HG03196 (cell line): ENCODE results near the gene FBN1.

Experiments used
- ATAC-seq: cut with Tn5 transposase; IDR thresholded peaks from one replicate; pipeline ENCODE4 v1.9.1; 2021; ENCODE audit not compliant: unreplicated experiment

Gene FBN1

DNA sequence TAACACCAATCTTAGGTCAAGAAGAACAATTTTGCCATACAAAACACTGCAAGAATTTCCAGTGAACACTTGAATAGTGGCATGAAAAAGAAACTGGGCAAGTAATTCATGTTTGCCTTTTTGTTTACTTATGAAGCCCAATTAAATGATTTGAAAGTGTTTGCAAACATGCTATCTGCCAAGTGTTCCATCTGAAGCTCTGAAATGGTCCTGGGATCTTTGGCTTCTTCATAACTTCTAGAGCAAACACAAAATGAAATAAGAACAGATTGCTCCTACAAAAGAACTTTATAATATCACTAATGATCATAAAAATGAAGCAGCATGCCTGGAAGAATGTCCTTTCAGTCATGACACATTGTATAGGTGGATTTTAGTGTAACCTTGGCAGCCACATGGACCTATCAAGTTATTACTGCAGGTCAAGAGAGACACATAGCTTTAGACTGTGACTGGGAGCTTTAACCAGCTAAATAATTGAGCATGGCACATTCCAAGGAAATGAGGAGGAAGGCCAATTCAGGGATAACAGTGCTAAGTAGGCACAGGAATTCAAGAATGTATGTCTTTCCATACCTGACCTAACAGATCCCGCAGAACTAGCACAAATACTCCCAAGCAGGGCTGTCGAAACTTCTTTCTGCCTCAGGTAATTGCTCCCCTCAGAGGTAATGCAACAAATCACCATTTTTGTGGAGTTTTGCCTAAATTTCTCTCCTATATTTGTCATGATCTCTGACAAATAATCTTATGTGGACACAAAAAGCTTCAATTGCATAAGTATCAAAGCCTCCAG, 169.7 kb downstream of the FBN1 start:
- no peak for ATAC-seq

- ATAC-seq, result no peak
These were observed 171.8 kb downstream of the FBN1 start for GRCh38 chr15:48473667-48474066.

DNA sequence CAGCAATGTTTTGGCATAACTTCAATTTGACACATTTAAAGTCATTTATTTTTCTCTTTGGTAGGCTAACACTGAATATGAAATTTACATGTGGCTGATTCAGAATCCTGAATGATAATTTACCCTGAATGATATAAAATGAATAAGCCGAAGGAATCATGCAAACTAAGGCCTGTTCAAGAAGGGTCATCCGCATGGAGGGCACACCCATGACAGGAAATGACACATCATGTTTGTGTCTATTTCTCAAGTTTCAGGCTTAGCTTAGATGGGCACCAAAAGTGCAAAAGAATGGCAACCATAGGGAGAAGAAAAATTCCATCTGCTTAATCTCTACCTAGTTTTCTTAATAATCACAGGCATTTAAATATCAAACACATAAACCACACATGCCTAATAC, 172.8 kb downstream of the FBN1 start:
- no peak for ATAC-seq

GRCh38 chr15:48471073-48471472, 174.4 kb downstream of the FBN1 start:
- ATAC-seq, result no peak

DNA sequence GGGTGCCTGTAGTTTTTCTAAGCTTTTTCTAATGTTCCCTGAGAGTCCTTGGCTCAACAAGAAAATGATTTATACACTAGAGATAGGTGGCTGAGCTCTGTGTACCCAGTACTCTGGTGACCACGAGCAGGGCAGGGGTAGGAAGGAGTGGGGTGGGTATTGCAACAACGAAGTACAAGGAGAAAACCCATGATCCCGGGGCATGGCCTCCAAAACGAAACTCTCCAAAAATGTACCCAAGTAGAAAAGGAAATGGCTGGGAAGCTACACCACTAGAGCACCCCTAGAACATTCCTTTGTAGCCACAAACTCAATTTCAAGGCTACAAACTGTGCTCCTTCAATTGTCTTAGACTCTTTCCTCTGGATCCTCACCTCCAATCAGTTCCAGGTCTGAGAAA, 175.4 kb downstream of the FBN1 start:
- no peak for ATAC-seq

GRCh38 chr15:48469681-48470080, 175.8 kb downstream of the FBN1 start:
- ATAC-seq, result no peak

- ATAC-seq, result no peak
These were observed 176.2 kb downstream of the FBN1 start for GRCh38 chr15:48469271-48469670.

- no peak for ATAC-seq
These were observed 177.7 kb downstream of the FBN1 start for GRCh38 chr15:48467801-48468200.

GRCh38 chr15:48466820-48467219, 178.7 kb downstream of the FBN1 start:
- ATAC-seq, result no peak

DNA sequence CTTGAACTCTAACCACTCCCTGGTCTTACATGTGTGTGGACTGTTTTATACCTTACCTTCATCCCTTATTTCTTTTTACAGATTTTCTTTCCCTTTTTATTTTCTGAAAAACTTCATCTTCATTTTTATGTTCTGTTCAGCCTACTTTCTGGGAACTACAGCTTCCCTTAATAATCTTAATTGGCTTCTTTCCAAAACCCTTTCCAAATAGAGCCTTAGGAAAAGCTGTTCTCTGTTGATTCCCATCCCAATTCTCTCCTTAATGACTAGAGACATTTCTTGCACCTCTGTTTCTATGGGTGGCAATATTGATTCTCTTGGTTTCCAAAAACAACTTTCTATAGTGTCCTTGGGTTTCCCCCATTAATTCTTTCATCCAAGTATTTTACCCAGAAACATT, 179.4 kb downstream of the FBN1 start:
- ATAC-seq, result no peak

DNA sequence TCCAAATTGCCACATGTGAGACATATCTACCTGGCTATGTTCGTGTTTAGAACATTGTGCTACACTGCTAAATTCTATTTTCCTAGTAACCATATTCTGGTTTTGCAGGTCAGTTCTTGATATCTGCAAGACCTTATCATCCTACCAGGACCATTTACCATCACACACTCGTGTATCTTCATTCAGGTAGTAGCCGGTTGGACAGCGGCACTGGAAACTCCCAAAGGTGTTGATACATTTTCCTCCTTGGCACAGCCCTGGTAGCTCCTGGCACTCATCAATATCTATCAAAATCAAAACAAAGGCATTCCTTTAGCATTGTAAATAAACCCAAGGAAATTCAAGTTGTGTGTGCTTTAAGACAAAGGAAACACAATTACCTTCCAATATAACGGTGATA, 180.1 kb downstream of the FBN1 start:
- ATAC-seq, result no peak

- ATAC-seq, result no peak
These were observed 182.1 kb downstream of the FBN1 start for GRCh38 chr15:48463366-48463880.

GRCh38 chr15:48462688-48463087, 182.8 kb downstream of the FBN1 start:
- ATAC-seq, result no peak

DNA sequence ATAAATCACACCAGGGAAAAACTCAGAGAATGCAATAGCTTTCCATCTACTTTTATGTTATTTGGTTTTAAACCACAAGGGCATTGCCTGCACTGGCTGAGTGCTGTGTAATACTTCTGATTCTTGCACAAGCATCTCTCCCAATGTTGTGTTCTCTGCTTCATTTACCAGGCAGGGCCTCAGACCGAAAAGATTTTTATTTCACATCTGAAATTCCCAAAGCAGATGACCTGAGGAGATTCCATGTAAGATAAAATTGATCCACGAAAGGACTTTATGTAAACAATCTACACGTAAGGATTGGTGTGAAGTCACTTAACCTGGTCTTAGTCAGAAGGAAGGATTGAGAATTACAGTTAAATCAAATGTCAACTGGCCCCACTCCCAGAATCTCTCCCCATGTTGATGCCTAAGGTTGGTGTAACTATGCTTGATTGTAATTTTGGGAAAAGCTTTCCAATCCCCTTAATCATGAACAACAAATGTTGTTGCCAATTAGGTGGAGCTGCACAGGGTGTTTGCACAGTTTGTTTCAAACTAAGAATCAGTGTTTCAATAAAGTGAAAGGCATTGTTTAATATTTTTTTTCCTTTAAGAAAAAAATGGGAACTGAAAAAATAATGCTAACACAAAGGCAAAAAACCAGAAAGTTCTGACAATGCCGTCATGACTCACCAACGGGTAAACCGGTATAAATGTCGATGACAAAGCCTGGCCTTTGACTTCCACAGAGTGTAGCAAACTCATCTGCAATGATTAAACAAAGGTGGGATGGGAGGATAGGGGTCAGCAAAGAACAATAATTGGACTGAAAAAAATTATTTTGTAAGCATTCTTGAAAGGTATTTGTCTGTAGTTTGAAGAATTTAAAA, 185.7 kb downstream of the FBN1 start:
- no peak for ATAC-seq

DNA sequence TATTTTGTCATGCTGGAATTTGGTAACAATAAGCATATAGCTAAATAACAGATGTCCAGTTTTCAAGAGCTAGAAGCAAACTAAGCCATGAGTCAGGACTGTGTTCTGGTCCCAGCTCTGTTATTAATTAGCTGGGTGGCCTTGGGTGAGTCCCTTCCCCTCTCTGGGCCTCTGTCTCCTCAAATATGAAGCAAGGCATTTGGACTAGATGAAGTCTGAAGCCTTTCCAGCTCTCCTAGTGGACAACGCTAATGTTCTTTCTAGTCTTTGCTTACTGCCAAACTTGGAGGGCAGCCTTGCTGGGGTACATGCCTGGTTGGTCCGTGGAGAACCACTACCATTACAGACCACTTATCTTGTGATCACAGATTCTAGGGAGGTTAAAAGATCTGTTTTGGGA, 186.6 kb downstream of the FBN1 start:
- no peak for ATAC-seq

DNA sequence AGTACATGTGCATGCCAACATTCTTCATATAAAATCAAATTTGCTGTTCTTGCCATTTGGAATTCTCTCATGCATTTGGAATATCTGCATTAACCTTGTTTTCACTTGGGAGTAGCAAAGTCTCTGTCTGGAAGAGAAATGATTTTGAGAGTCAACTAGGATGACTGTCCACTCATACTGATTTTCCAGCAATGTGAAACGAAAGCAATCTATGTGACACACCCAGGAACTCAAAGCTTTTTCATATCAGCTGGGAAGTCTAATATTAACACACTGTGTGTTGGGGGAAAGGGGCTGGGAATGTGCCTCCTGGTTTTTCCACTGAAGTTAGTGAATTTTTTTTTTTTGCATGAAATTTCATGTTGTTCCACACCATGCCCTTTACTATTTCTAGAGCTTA, 189.4 kb downstream of the FBN1 start:
- no peak for ATAC-seq

DNA sequence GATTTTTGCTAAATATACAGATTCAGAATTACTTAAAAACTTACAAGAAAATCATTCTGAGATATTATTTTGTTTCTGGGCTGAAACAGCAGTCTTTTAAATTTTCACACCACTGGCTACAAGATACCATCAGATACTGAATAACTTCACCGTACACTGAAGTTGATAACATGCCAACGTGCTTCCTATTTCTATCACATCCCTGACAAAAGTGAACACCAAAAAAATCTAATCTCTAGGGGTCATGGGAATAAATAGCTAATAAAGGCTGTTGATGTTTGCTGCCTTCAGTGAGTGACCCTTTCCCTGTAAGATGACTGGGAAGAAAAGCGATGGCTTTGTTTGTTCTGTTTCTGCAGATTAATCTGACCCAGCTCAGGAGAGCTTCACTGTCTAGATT, 193.8 kb downstream of the FBN1 start:
- no peak for ATAC-seq

- ATAC-seq, result no peak
These were observed 194.3 kb downstream of the FBN1 start for GRCh38 chr15:48451241-48451640.

DNA sequence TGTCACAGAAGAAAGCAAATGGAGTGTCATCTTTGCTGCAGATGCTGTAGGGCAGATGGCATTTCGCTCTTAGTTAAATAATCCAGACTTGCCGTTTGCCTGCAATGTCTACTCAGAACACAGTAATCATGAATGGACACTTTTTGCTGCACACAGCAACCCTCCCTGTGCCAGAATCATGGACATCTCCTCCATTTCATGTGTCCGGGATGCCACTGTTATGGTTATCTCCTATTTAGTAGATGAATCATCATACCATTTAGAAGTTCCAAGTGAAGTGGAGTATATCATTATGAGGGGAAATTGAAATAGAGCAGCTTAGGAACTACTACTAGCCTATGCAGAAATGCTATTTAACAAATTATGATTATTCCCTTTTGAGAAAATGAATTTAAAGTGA, 195.8 kb downstream of the FBN1 start:
- ATAC-seq, result no peak

DNA sequence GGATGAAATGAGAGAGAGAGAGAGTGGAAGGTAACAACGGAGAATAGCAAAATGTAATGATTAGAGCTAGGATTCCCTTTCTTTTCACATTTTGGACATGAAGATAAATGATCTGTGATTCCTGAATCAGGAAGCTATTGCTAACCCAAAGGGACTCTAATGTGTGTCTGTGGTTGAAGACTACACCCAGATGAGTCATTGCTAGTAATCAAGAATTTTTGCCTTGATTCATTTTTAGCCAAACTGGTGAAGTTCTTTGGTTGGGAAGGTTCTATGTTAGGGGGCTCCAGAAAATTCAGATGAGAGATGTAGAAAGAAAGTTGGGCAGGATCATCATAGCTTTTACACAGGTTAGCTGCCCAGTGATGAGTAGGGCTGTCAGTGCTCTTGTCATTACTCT, 197.9 kb downstream of the FBN1 start:
- no peak for ATAC-seq

DNA sequence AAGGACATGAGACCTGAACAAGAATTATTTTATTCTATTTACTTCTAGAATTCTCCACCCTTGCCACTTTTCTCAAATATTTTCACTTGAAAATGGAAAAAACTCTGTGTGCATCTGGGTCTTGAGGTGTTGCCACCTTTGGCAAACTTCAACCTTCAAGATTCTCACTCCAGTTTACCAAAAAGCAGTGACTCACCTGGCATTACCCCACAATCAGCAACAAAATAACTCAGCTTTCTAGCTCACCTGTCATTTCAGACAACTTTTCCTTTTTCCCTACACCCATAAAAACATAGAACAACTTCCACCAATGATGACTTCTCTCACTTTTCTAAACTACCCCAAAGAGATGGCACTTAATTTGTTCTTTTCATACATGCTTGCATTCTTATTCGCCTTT, 198.5 kb downstream of the FBN1 start:
- no peak for ATAC-seq

- ATAC-seq, result no peak
These were observed 203.5 kb downstream of the FBN1 start for GRCh38 chr15:48442011-48442410.
